Common myeloid progenitor, CD34-positive (primary cell): ENCODE results near the gene SNX1.
"Not testable (repeated sequence)": the region's sequence is repeated elsewhere in the genome, so short reads cannot be mapped to it uniquely, and the experiment has no call there.

ENCODE experiments used
- CTCF ChIA-PET: fragments of 350-600 bp; sonication (Branson Sonifier 250); formaldehyde crosslinking; loops from one replicate; lab custom pipeline; 2021; ENCODE audit warnings: antibody characterized with exemption; lab: Charles Lee
- POLR2A ChIA-PET: fragments of 350-600 bp; sonication (Branson Sonifier 250); formaldehyde crosslinking; loops from one replicate; lab custom pipeline; 2021; ENCODE audit warnings: antibody characterized with exemption; lab: Charles Lee
- DNase-seq, 3 donors: peaks; one replicate each; pipeline versions ENCODE4 v3.0.0 to v3.0.0-alpha.2; 2013
- H3K27ac ChIP-seq, 2 experiments: 1 replicate in 1 of 2; 2 replicates in 1 of 2; pipeline ENCODE4 v1.7.0; 2013; ENCODE audit warnings: inconsistent platforms in 2 of 2, low read length in 2 of 2, mild to moderate bottlenecking in 2 of 2, low read depth in 1 of 2, moderate library complexity in 1 of 2; ENCODE audit not compliant: severe bottlenecking in 2 of 2, insufficient read depth in 1 of 2, poor library complexity in 1 of 2
- H3K27me3 ChIP-seq, 5 experiments: replicated peaks in 2 of 5; 1 replicate in 3 of 5; 2 replicates in 2 of 5; pipeline versions ENCODE4 v1.6.1 to v1.7.0; 2013; ENCODE audit warnings: low read length in 4 of 5, mild to moderate bottlenecking in 2 of 5, moderate library complexity in 2 of 5, inconsistent platforms in 1 of 5; ENCODE audit not compliant: insufficient read depth in 5 of 5, control insufficient read depth in 4 of 5
- H3K36me3 ChIP-seq, 4 experiments: 1 replicate in 2 of 4; 2 replicates in 2 of 4; pipeline versions ENCODE4 v1.6.1 to v1.7.0; 2013; ENCODE audit warnings: low read length in 3 of 4, control low read depth in 1 of 4, mild to moderate bottlenecking in 1 of 4; ENCODE audit not compliant: control insufficient read depth in 4 of 4, insufficient read depth in 4 of 4
- H3K4me1 ChIP-seq, 4 experiments: 1 replicate in 3 of 4; 2 replicates in 1 of 4; pipeline versions ENCODE4 v1.6.1 to v1.7.1; 2013; ENCODE audit warnings: low read length in 3 of 4, mild to moderate bottlenecking in 3 of 4, control low read depth in 1 of 4, inconsistent platforms in 1 of 4, moderate library complexity in 1 of 4; ENCODE audit not compliant: control insufficient read depth in 4 of 4, insufficient read depth in 4 of 4; ENCODE audit errors: control extremely low read depth in 1 of 4
- H3K4me3 ChIP-seq, 7 experiments: 1 replicate in 4 of 7; 2 replicates in 3 of 7; pipeline versions ENCODE4 v1.5.1 to v1.7.0; 2013; ENCODE audit warnings: mild to moderate bottlenecking in 7 of 7, low read length in 6 of 7, moderate library complexity in 6 of 7, inconsistent platforms in 2 of 7, low read depth in 2 of 7, control low read depth in 1 of 7; ENCODE audit not compliant: insufficient read depth in 4 of 7, control insufficient read depth in 1 of 7; ENCODE audit errors: extremely low read depth in 1 of 7
- H3K9me3 ChIP-seq, 5 experiments: 1 replicate in 4 of 5; 2 replicates in 1 of 5; pipeline versions ENCODE4 v1.6.1 to v1.7.1; 2013; ENCODE audit warnings: low read length in 4 of 5, mild to moderate bottlenecking in 2 of 5, inconsistent platforms in 1 of 5, low read depth in 1 of 5, moderate library complexity in 1 of 5; ENCODE audit not compliant: control insufficient read depth in 4 of 5, insufficient read depth in 2 of 5; ENCODE audit errors: control extremely low read depth in 1 of 5
- WGBS: methylation state at CpG from one replicate; pipeline ENCODE4 v1.1.5; 2013; ENCODE audit not compliant: insufficient coverage; 5-methylcytosine and 5-hydroxymethylcytosine counted together

The SNX1 gene

DNA sequence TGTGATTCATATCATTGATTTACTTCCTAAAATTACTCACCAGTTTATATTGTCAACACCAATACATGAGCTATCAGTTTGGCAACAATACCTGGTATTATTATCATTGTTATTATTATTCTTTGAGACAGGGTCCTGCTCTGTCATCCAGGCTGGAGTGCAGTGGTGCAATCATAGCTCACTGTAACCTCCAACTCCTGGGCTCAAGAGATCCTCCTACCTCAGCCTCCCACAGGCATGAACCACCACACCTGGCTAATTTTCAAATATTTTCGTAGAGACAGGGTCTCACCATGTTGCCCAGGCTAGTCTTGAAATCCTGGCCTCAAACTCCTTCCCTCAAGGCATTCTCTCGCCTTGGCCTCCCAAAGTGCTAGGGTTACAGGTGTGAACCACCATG is 22.3 kb upstream of the SNX1 start:
- WGBS, result 100% methylated on average over 1 of the region's 2 CpGs
- POLR2A ChIA-PET, DNase-seq, H3K9me3 ChIP-seq, H3K27ac ChIP-seq, H3K27me3 ChIP-seq, H3K4me3 ChIP-seq: not testable (repeated sequence)
- peaks cover 0 to 11% (median 6%) of the 10 kb centered on the region in 4 experiments for H3K4me1 ChIP-seq
- CTCF ChIA-PET, result interaction anchor here (1.0 to 2.3 kb wide), 5 partner anchors 11 to 321 kb away, joined by 3 to 5 read pairs (median 3); no protein-coding TSS in a partner anchor
- H3K36me3 ChIP-seq, result peaks cover 9 to 36% (median 25%) of the 10 kb centered on the region in 4 experiments

GRCh38 chr15:64082757-64083156 is 13.0 kb upstream of the SNX1 start:
- Histone ChIP-seq H3K4me1 (no peaks in the 10 kb centered on the region), H3K4me3 (no peak overlapping the region), H3K9me3 (no peaks in the 10 kb centered on the region), H3K27me3 (no peaks in the 10 kb centered on the region), H3K36me3 (peaks cover 6 to 47% (median 22%) of the 10 kb centered on the region in 4 experiments), H3K27ac (no peak overlapping the region)
- no peak for DNase-seq
- POLR2A ChIA-PET, result no interaction called here
- CTCF ChIA-PET, result interaction anchor here (2.1 to 2.2 kb wide), 2 partner anchors 11 to 14 kb away, joined by 6 to 8 read pairs; partner anchors contain the start of gene CIAO2A
- WGBS, result no CpG with 5 or more reads among the region's 3 CpGs

DNA sequence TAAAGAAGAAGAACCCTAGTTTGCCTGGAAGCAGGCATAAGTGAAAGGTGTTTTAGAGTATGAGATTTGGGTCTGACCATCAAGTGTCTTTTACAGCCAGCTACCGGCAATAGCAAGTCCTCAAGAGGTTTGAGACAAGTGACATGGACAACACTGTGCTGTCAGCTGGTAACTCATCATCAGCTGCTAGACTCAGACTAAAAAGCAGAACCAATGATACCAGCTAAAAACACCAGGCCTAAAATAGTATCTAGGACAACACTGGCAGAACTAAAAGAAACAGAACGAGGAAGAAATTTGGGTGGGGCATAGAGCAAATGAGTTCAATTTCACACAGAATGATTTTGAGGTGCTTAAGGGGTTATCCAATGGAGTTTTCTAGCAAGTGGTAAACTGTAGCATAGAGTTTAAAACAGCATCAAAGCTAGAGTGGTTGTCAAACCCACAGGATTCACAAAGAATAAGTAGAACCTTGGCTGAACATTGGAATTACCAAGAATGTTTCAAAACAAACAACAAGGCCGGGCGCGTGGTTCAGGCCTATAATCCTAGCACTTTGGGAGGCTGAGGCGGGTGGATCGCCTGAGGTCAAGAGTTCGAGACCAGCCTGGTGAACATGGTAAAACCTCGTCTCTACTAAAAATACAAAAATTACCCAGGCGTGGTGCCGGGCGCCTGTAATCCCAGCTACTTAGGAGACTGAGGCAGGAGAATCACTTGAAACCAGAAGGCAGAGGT is 6.1 kb upstream of the SNX1 start:
- 93% methylated on average over 11 of the region's 12 CpGs for WGBS
- Histone ChIP-seq H3K27ac (peak overlapping the region in 1 of 2 experiments; percentile 12), H3K27me3 (no peaks in the 10 kb centered on the region)

DNA sequence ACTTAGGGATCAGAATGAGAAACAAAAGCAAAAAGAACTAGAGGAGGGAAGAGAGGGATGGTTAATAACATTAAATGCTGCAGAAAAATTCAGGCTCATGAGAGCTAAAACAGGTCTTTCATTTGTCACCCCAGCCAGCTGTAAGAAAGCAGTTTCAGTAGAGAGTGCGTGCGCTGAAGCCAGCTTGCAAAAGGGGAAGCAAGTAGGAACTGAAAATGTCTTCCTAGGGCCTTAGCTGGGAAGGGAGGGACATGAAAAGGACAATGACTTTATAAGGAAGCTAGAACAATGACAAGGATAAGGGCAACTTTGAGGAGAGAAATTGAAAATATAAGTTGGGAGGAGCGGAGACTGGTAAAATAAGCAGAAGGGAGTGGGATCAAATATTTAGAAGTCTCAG is 5.3 kb upstream of the SNX1 start:
- Histone ChIP-seq H3K27ac (peak overlapping the region in 1 of 2 experiments; percentile 25), H3K4me1 (peaks cover 15 to 58% (median 35%) of the 10 kb centered on the region in 4 experiments), H3K9me3 (no peaks in the 10 kb centered on the region), H3K36me3 (peaks cover 0 to 24% (median 11%) of the 10 kb centered on the region in 4 experiments), H3K4me3 (peak overlapping the region in 1 of 7 experiments; percentile 35), H3K27me3 (no peaks in the 10 kb centered on the region)
- ChIA-PET POLR2A (no interaction called here), CTCF (interaction anchor here (0.7 to 0.9 kb wide), 2 partner anchors 12 to 17 kb away, joined by 3 read pairs; no protein-coding TSS in a partner anchor)
- DNase-seq, result peak; percentile 28 to 72 (median 71)
- 54% methylated on average over 3 of the region's 3 CpGs for WGBS

More for the DNA sequence above, 6.1 kb upstream of the SNX1 start:
- H3K4me1 ChIP-seq, result peaks cover 9 to 50% (median 26%) of the 10 kb centered on the region in 4 experiments
- H3K4me3 ChIP-seq, result no peak overlapping the region
- no peaks in the 10 kb centered on the region for H3K9me3 ChIP-seq
- DNase-seq, result peak in 2 of 3 donors; percentile 38 to 61
- CTCF ChIA-PET, result interaction anchor here (0.7 to 1.4 kb wide), 4 partner anchors 16 to 588 kb away, joined by 3 to 4 read pairs (median 3); no protein-coding TSS in a partner anchor
- POLR2A ChIA-PET, result interaction anchor here (0.6 kb wide), 1 partner anchor 317 kb away, joined by 3 read pairs; no protein-coding TSS in a partner anchor
- peaks cover 0 to 26% (median 15%) of the 10 kb centered on the region in 4 experiments for H3K36me3 ChIP-seq

- Histone ChIP-seq H3K9me3 (no peaks in the 10 kb centered on the region), H3K4me1 (peaks cover 25 to 69% (median 46%) of the 10 kb centered on the region in 4 experiments), H3K27me3 (no peaks in the 10 kb centered on the region), H3K4me3 (peak overlapping the region in 6 of 7 experiments; percentile 92 to 98 (median 96)), H3K27ac (peak overlapping the region; percentile 86 to 93), H3K36me3 (peaks cover 0 to 22% (median 10%) of the 10 kb centered on the region in 4 experiments)
- peak in 1 of 3 donors; percentile 30 for DNase-seq
- ChIA-PET POLR2A (interaction anchor here (0.6 kb wide), 2 partner anchors 321 to 419 kb away, joined by 3 to 6 read pairs; no protein-coding TSS in a partner anchor), CTCF (interaction anchor here (0.7 to 1.4 kb wide), 3 partner anchors 11 to 61 kb away, joined by 3 to 4 read pairs (median 3); no protein-coding TSS in a partner anchor)
Measured at GRCh38 chr15:64092075-64092820, 3.5 kb upstream of the SNX1 start.

- no peaks in the 10 kb centered on the region for H3K9me3 ChIP-seq
- H3K27me3 ChIP-seq, result no peaks in the 10 kb centered on the region
- peak overlapping the region; percentile 87 to 98 (median 95) for H3K4me3 ChIP-seq
- peak; percentile 62 to 84 (median 81) for DNase-seq
- H3K4me1 ChIP-seq, result peaks cover 32 to 77% (median 54%) of the 10 kb centered on the region in 4 experiments
- H3K27ac ChIP-seq, result peak overlapping the region; percentile 86 to 93
- ChIA-PET CTCF (interaction anchor here (1.2 to 2.1 kb wide), 3 partner anchors 10 to 60 kb away, joined by 3 to 6 read pairs (median 4); no protein-coding TSS in a partner anchor), POLR2A (interaction anchor here (0.6 to 0.8 kb wide), 3 partner anchors 322 to 487 kb away, joined by 3 to 6 read pairs (median 4); no protein-coding TSS in a partner anchor)
- 21% methylated on average over 8 of the region's 22 CpGs for WGBS
- peaks cover 0 to 14% (median 4%) of the 10 kb centered on the region in 4 experiments for H3K36me3 ChIP-seq
Measured at GRCh38 chr15:64092864-64093626, 2.7 kb upstream of the SNX1 start.
